SJSA1 (cell line): ENCODE measurements around the gene RPRD1B. TPM values are rescaled to one million over a fixed set of nuclear protein-coding genes. Genes with fewer than 3 reads are reported as not detected.

ENCODE experiments used
- DNase-seq, 2 experiments: peaks; one replicate each; pipeline ENCODE4 v3.0.0-alpha.2; 2015 to 2020; ENCODE audit warnings: low spot score in 2 of 2, low read depth in 1 of 2
- H3K27ac ChIP-seq: fragments of 250-450 bp; sonication (Bioruptor Pico); 2 replicates; pipeline ENCODE4 v1.5.1; 2020; ENCODE audit warnings: mild to moderate bottlenecking, moderate library complexity
- H3K27me3 ChIP-seq: fragments of 250-450 bp; sonication (Bioruptor Pico); replicated peaks from 2 replicates; pipeline ENCODE4 v1.5.1; 2020; ENCODE audit warnings: mild to moderate bottlenecking, moderate library complexity
- H3K36me3 ChIP-seq: fragments of 250-450 bp; sonication (Bioruptor Pico); 2 replicates; pipeline ENCODE4 v1.5.1; 2020; ENCODE audit warnings: mild to moderate bottlenecking
- H3K4me1 ChIP-seq: fragments of 250-450 bp; sonication (Bioruptor Pico); replicated peaks from 2 replicates; pipeline ENCODE4 v1.6.1; 2021; ENCODE audit warnings: mild to moderate bottlenecking
- H3K4me3 ChIP-seq: fragments of 250-450 bp; sonication (Bioruptor Pico); 2 replicates; pipeline ENCODE4 v1.5.1; 2020; ENCODE audit warnings: mild to moderate bottlenecking
- H3K9me3 ChIP-seq: fragments of 250-450 bp; sonication (Bioruptor Pico); replicated peaks from 2 replicates; pipeline ENCODE4 v1.5.1; 2020; ENCODE audit warnings: mild to moderate bottlenecking
- total RNA-seq: library from RNA; depleted of rRNA; stranded (reverse); fragments of >200 nt; shearing (Covaris generic); gene quantifications from 2 replicates; pipeline ENCODE4 v1.2.3, GENCODE V29; 2014

Gene RPRD1B
- total RNA-seq, 1 experiment from 2014 or later: 27.9 TPM

DNA sequence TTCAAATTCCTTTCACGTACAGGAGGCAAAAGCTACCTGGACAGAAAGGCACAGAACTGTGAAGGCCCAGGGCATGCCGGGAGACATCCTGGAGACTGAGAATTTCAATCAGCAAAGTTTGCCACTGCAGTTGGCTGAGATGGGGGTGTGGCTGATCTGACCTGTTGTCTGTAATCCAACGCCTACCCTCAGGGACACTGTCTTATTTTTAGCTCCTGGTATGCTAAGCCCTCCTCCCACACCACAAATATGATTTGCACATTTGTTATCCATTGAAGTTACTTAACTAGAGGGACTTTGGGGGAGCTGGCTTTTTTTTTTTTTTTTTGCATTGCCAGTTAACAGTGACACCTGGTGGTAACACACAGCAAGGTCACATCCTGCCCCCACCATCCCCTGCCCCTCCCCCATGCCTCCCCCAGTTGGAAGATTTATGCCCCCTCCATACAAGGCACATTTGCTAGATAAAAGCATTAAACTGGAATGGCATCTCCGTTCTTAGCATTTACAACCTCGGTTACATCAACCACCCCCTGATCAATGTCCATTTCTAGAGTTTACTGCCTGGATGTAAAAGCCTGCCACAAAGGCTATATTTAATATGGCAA is 40.6 kb upstream of the RPRD1B start:
- peak in 1 of 2 experiments; percentile 43 for DNase-seq
- H3K36me3 ChIP-seq: peaks cover 63% of the 10 kb centered on the region
- no peak overlapping the region for H3K4me3 ChIP-seq
- H3K4me1 ChIP-seq: peaks cover 59% of the 10 kb centered on the region
- H3K9me3 ChIP-seq: no peaks in the 10 kb centered on the region
- H3K27ac ChIP-seq: no peak overlapping the region
- H3K27me3 ChIP-seq: no peaks in the 10 kb centered on the region

DNA sequence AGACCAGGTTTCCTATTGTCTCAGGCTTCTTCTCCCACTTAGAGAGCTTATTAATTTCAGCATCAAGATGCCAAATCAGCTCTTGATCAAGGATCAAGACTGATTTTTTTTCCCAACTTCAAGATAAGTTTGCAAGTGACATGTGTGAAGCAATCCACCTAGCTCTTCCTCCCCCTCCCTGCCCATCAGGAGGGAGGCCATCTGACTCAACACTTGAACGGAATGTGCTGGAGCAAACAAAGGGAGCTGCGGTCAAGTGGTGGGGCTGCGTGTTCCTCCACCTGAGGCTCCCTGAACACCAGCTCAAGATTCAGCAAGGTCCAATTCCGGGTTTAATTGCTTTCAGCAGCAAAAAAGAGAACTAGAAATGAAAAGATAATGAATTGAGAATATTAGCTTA is 39.0 kb upstream of the RPRD1B start:
- Histone ChIP-seq H3K4me1 (peaks cover 43% of the 10 kb centered on the region), H3K9me3 (no peaks in the 10 kb centered on the region), H3K36me3 (peaks cover 76% of the 10 kb centered on the region), H3K27me3 (no peaks in the 10 kb centered on the region), H3K4me3 (no peak overlapping the region), H3K27ac (no peak overlapping the region)
- peak; percentile 46 to 71 for DNase-seq

- Histone ChIP-seq H3K4me3 (no peak overlapping the region), H3K9me3 (no peaks in the 10 kb centered on the region), H3K27me3 (no peaks in the 10 kb centered on the region), H3K4me1 (peaks cover 30% of the 10 kb centered on the region), H3K36me3 (peaks cover 89% of the 10 kb centered on the region), H3K27ac (no peak overlapping the region)
- DNase-seq: no peak
These were observed 37.5 kb upstream of the RPRD1B start for GRCh38 chr20:37995856-37996605.

- H3K4me3 ChIP-seq: no peak overlapping the region
- no peak overlapping the region for H3K27ac ChIP-seq
- no peaks in the 10 kb centered on the region for H3K9me3 ChIP-seq
- no peaks in the 10 kb centered on the region for H3K27me3 ChIP-seq
- peaks cover 90% of the 10 kb centered on the region for H3K36me3 ChIP-seq
- DNase-seq: no peak
- peaks cover 31% of the 10 kb centered on the region for H3K4me1 ChIP-seq
These were observed 36.0 kb upstream of the RPRD1B start for GRCh38 chr20:37997516-37997915.

DNA sequence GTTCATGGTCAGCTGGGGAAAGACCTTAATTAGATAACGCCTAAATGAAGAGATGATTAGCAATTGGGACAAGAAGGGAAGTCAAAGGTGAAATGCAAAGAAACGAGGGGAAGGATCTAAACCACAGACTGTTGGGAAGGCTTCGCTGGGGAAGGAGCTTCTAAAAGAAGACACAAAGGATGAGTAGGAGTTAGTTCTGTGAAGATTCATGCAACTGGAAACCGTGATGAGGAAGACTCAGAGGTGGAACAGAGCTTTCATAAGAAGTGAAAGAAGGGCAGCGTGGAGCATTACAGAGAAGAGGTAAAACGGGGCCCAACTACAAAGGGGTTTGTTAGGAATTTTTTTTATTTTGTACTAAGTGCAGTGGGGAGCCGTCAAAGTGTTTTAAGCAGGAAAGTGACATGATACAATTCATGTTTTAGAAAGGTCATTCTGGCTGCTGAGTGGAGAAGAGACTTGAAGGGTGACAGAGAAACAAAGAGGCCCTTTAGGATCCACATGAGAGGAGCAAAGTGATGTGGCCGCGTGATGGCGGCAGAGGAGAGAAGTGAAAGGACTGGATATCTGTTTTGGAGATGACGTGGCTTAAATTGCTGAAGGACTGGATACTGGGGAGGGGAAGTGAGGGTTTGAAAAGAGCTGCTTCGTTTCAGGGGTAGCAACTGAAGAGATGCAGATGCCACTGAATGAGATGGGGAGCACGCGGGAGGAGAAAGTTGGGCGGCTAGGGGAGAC is 33.9 kb upstream of the RPRD1B start:
- H3K27me3 ChIP-seq: no peaks in the 10 kb centered on the region
- peaks cover 82% of the 10 kb centered on the region for H3K36me3 ChIP-seq
- no peaks in the 10 kb centered on the region for H3K9me3 ChIP-seq
- DNase-seq: no peak
- no peak overlapping the region for H3K27ac ChIP-seq
- H3K4me3 ChIP-seq: no peak overlapping the region
- peaks cover 19% of the 10 kb centered on the region for H3K4me1 ChIP-seq

- DNase-seq: no peak
- no peaks in the 10 kb centered on the region for H3K27me3 ChIP-seq
- no peak overlapping the region for H3K4me3 ChIP-seq
- H3K36me3 ChIP-seq: peaks cover 76% of the 10 kb centered on the region
- no peak overlapping the region for H3K27ac ChIP-seq
- H3K4me1 ChIP-seq: peaks cover 14% of the 10 kb centered on the region
- no peaks in the 10 kb centered on the region for H3K9me3 ChIP-seq
These were observed 33.3 kb upstream of the RPRD1B start for GRCh38 chr20:38000293-38000692.

GRCh38 chr20:38001173-38001875 is 32.2 kb upstream of the RPRD1B start:
- peaks cover 70% of the 10 kb centered on the region for H3K36me3 ChIP-seq
- H3K9me3 ChIP-seq: no peaks in the 10 kb centered on the region
- peak in 1 of 2 experiments; percentile 40 for DNase-seq
- no peaks in the 10 kb centered on the region for H3K27me3 ChIP-seq
- H3K4me3 ChIP-seq: no peak overlapping the region
- H3K27ac ChIP-seq: peak overlapping the region; percentile 48
- H3K4me1 ChIP-seq: peaks cover 14% of the 10 kb centered on the region

DNA sequence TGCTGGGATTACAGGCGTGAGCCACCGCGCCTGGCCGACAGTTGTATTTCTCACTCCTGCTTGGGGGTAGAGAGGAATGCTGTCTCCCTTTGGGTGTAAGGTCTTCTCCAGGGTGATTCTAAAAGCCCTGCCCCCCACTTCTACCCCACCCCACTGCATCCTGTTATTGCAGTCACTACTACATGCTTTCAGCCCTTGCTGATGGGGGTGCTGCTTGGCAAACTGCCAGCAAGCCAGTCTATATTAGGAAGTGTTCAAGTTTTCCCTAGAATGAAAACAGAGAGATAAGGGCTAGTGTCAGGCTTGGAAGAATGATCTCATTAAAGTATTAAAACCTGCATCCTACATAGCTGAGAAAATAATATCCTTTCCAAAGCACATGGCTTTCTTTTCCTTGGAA is 31.6 kb upstream of the RPRD1B start:
- peak overlapping the region; percentile 48 for H3K27ac ChIP-seq
- H3K27me3 ChIP-seq: no peaks in the 10 kb centered on the region
- peaks cover 63% of the 10 kb centered on the region for H3K36me3 ChIP-seq
- no peak for DNase-seq
- no peak overlapping the region for H3K4me3 ChIP-seq
- H3K4me1 ChIP-seq: peaks cover 14% of the 10 kb centered on the region
- no peaks in the 10 kb centered on the region for H3K9me3 ChIP-seq

- no peak for DNase-seq
- no peak overlapping the region for H3K4me3 ChIP-seq
- H3K4me1 ChIP-seq: peaks cover 14% of the 10 kb centered on the region
- no peak overlapping the region for H3K27ac ChIP-seq
- peaks cover 60% of the 10 kb centered on the region for H3K36me3 ChIP-seq
- H3K27me3 ChIP-seq: no peaks in the 10 kb centered on the region
- H3K9me3 ChIP-seq: no peaks in the 10 kb centered on the region
These were observed 31.1 kb upstream of the RPRD1B start for GRCh38 chr20:38002422-38002821.

GRCh38 chr20:38004416-38004815 is 29.1 kb upstream of the RPRD1B start:
- no peak overlapping the region for H3K4me3 ChIP-seq
- peaks cover 50% of the 10 kb centered on the region for H3K36me3 ChIP-seq

DNA sequence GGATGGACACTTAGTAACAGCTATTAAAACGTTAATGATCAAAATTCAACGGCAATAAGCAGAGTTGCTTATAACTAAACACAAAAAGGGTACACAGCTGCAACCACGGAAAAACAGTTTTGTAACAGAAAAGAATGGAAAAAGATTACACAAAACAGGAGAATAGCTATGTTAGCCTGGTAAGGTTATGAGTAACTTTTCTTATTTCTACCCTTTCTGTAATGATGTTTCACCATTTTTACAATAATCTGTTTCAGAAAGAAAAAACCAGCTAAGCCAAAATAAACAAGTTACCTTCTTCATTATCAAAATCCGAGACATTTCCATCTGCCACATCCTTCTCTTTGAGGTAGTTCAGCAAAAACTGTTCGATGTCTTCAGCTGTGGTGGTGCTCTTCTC is 27.6 kb upstream of the RPRD1B start:
- Histone ChIP-seq H3K27me3 (no peaks in the 10 kb centered on the region), H3K4me1 (peaks cover 13% of the 10 kb centered on the region), H3K9me3 (no peaks in the 10 kb centered on the region), H3K27ac (no peak overlapping the region), H3K36me3 (peaks cover 47% of the 10 kb centered on the region), H3K4me3 (no peak overlapping the region)
- no peak for DNase-seq

More at GRCh38 chr20:38004416-38004815, 29.1 kb upstream of the RPRD1B start:
- no peaks in the 10 kb centered on the region for H3K9me3 ChIP-seq
- no peaks in the 10 kb centered on the region for H3K27me3 ChIP-seq
- no peak for DNase-seq
- H3K4me1 ChIP-seq: peaks cover 14% of the 10 kb centered on the region
- no peak overlapping the region for H3K27ac ChIP-seq

- no peaks in the 10 kb centered on the region for H3K9me3 ChIP-seq
- H3K36me3 ChIP-seq: peaks cover 47% of the 10 kb centered on the region
- no peak overlapping the region for H3K27ac ChIP-seq
- no peak overlapping the region for H3K4me3 ChIP-seq
- H3K4me1 ChIP-seq: no peaks in the 10 kb centered on the region
- H3K27me3 ChIP-seq: no peaks in the 10 kb centered on the region
- no peak for DNase-seq
These were observed 26.0 kb upstream of the RPRD1B start for GRCh38 chr20:38007526-38007925.

- no peak overlapping the region for H3K27ac ChIP-seq
- H3K9me3 ChIP-seq: no peaks in the 10 kb centered on the region
- H3K27me3 ChIP-seq: no peaks in the 10 kb centered on the region
- H3K4me3 ChIP-seq: no peak overlapping the region
- peaks cover 52% of the 10 kb centered on the region for H3K36me3 ChIP-seq
- no peak for DNase-seq
- H3K4me1 ChIP-seq: no peaks in the 10 kb centered on the region
These were observed 25.2 kb upstream of the RPRD1B start for GRCh38 chr20:38008233-38008944.
